WTC11 (cell line): ENCODE data around the gene OR6A2.

ENCODE experiments used
- ATF3 ChIP-seq: sonication (generic); formaldehyde crosslinking; conservative IDR thresholded peaks from 2 replicates; pipeline ENCODE4 v1.8.1; 2022; ENCODE audit warnings: mild to moderate bottlenecking, missing genetic modification reagents
- CREM ChIP-seq: sonication (generic); formaldehyde crosslinking; IDR thresholded peaks from 2 replicates; pipeline ENCODE4 v1.8.1; 2022; ENCODE audit warnings: mild to moderate bottlenecking, missing genetic modification reagents, moderate library complexity
- CTCF ChIP-seq: fragments of 200-600 bp; IDR thresholded peaks from 2 replicates; pipeline ENCODE4 v1.8.0; 2022; ENCODE audit warnings: antibody characterized with exemption
- GRHL2 ChIP-seq: fragments of 250-450 bp; sonication (Bioruptor Pico); IDR thresholded peaks from 2 replicates; pipeline ENCODE4 v1.8.0; 2022; ENCODE audit warnings: mild to moderate bottlenecking, moderate library complexity; ENCODE audit not compliant: insufficient replicate concordance, severe bottlenecking
- NR2C2 ChIP-seq: sonication (generic); formaldehyde crosslinking; IDR thresholded peaks from 2 replicates; pipeline ENCODE4 v1.8.0; 2022; ENCODE audit warnings: mild to moderate bottlenecking, missing genetic modification reagents
- ZNF121 ChIP-seq: sonication (generic); formaldehyde crosslinking; IDR thresholded peaks from 2 replicates; pipeline ENCODE4 v1.8.0; 2023; ENCODE audit warnings: missing genetic modification reagents
- ZNF317 ChIP-seq: sonication (generic); formaldehyde crosslinking; IDR thresholded peaks from 2 replicates; pipeline ENCODE4 v1.8.1; 2023; ENCODE audit warnings: low read depth, mild to moderate bottlenecking, moderate library complexity, missing genetic modification reagents, borderline replicate concordance
- ZNF512 ChIP-seq: sonication (generic); formaldehyde crosslinking; IDR thresholded peaks from 2 replicates; pipeline ENCODE4 v1.8.1; 2022; ENCODE audit warnings: missing genetic modification reagents, borderline replicate concordance

- no peak for TF ChIP-seq GRHL2 (CRISPR knock-in tag)
- no peak for TF ChIP-seq NR2C2 (CRISPR knock-in tag)
- TF ChIP-seq ZNF317 (CRISPR knock-in tag), result no peak
- TF ChIP-seq CREM (CRISPR knock-in tag), result no peak
- TF ChIP-seq ZNF121, result no peak
- no peak for TF ChIP-seq CTCF
- no peak for TF ChIP-seq ZNF512 (CRISPR knock-in tag)
- TF ChIP-seq ATF3 (CRISPR knock-in tag), result no peak
Observed at GRCh38 chr11:6778518-6778917, 21.0 kb downstream of the OR6A2 start.
